ENCODE measurements around the gene SH2B2.
"Not testable (repeated sequence)": the region's sequence is repeated elsewhere in the genome, so short reads cannot be mapped to it uniquely, and the experiment has no call there.

Gene SH2B2

GRCh38 chr7:102300643-102301221, 14.1 kb downstream of the SH2B2 start:
- intact Hi-C loops (cut with DNase I): no loop called here
- DNase-seq: no peak

DNA sequence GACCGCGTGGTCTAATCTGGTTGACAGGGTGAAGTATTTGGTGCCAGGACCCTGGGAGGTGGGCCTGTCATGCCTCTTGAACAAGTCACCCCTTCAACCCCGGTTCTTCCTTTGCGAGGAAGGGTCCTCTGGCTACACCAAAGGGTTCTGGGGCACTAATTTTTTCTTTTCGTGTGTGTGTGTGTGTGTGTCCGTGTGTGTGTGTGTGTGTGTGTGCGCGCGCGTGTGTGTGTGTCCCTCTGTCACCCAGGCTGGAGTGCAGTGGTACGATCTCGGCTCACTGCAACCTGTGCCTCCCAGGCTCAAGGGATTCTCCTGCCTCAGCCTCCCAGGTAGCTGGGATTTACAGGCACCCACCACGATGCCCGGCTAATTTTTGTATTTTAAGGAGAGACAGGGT, 14.7 kb downstream of the SH2B2 start:
- DNase-seq; intact Hi-C loops (cut with DNase I): not testable (repeated sequence)

GRCh38 chr7:102302025-102302424, 15.4 kb downstream of the SH2B2 start:
- no peak for DNase-seq
- intact Hi-C loops (cut with DNase I): no loop called here

DNA sequence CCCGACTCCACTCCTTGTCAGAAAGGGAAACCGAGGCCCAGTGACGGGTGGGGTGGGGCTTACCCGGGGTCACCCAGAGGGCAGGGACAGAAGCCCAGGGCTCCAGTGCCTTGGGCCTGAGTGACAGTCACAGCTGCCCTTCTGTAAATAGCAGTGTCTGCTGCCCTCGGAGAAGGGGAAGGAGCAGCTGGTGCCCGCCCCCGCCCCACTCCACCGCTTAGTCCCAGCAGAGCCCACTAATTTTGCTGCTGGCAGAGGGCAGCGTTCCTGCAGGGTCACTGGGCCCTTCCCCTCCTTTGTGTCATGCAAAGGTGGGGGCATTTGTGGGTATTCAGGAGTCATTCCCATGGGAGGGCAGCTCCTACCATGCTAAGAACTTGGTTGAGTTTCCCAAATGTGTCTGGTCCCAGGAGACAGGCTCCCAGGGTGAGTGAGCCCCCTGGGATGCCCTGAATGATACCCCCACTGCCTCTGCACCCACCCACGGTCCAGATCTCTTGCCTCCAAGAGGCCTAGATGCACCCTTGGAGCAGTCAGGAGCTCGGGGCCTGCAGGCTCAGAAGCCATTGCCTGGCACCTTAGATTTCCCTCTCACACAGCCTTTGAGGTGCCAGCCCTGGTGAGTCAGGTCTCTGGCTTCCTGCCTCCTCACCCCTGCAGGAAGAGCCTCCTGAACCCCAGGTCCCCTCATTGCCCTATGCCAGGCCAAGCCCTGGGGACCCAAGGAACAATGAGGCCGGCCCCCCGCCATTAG, 17.2 kb downstream of the SH2B2 start:
- intact Hi-C loops (cut with DNase I): no loop called here
- DNase-seq: no peak

GRCh38 chr7:102304668-102305067, 18.0 kb downstream of the SH2B2 start:
- peak in 2 of 42 donors; percentile 15 to 35 for DNase-seq

DNA sequence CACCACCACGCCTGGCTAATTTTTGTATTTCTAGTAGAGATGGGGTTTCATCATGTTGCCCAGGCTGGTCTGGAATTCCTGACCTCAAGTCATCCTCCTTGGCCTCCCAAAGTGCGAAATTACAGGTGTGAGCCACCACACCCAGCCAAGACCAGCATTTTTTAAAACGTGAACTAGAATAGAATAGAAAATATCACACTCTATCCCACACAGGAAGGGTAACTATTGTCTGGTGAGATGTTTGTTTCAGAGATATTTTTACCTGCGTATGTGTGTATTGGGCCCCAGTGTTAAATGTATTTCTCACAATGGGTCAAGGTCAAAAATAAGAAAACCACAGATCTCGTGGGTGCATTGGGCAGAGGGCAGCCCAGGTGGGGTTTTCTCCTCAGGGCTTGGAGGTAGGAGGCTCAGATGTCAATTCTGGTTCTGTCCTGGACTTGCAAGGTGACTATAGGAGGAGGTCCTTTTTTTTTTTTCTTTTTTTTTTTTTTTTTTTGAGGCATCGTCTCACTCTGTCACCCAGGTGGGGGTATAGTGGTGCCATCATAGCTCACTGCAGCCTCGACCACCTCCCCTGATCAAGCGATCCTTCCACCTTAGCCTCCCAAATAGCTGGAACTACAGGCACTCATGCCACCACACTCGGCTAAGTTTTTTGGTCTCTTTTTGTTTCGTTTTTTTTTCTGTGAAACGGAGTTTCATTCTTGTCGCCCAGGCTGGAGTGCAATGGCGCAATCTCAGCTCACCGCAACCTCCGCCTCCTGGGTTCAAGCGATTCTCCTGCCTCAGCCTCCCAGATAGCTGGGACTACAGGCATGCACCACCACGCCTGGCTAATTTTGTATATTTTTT, 19.0 kb downstream of the SH2B2 start:
- DNase-seq: no peak
- intact Hi-C loops (cut with DNase I): no loop called here

More at GRCh38 chr7:102304668-102305067, 18.0 kb downstream of the SH2B2 start:
- intact Hi-C loops (cut with DNase I): no loop called here

GRCh38 chr7:102306916-102307677, 20.4 kb downstream of the SH2B2 start:
- DNase-seq: peak in 38 of 42 donors; percentile 11 to 77 (median 48)

DNA sequence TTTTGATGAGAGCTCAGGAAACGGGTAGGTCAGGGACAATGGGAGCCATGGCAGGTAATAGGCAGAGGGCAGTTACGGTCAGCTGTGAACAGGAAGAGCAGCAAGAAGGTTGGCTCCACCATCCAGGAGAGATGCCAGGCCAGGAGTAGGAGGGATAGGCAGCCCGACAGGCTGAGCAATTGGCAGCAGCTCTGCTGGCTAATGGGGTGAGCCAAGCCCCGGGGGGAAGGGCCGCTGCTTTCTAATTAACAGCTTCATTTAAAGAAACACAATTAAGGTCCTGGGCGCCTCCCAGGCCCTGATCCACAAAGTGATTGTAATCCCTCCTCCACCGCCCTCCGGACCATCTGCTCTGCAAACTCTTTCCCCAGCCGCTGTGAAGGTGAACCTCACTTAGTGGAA, 23.7 kb downstream of the SH2B2 start:
- peak in 31 of 42 donors; percentile 15 to 69 (median 39) for DNase-seq
- intact Hi-C loops (cut with DNase I): no loop called here

More at GRCh38 chr7:102306916-102307677, 20.4 kb downstream of the SH2B2 start:
- intact Hi-C loops (cut with DNase I): no loop called here

DNA sequence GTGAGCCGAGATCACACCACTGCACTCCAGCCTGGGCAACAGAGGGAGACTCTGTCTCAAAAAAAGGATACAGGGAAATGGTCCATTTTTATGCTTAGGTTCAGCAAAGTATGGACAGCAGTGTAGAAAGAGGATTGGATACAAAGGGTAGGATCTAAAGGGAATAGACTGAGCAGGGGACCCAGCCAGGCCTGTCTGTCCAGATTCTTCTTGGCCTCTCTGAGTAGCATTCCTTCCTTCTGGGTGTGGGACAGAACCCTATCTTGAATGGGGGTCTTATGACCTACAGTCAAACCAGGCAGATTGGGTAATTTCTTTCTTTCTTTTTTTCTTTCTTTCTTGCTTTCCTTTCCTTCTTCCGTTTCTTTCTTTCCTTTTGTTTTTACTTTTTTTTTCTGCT, 25.6 kb downstream of the SH2B2 start:
- intact Hi-C loops (cut with DNase I): no loop called here
- no peak for DNase-seq

DNA sequence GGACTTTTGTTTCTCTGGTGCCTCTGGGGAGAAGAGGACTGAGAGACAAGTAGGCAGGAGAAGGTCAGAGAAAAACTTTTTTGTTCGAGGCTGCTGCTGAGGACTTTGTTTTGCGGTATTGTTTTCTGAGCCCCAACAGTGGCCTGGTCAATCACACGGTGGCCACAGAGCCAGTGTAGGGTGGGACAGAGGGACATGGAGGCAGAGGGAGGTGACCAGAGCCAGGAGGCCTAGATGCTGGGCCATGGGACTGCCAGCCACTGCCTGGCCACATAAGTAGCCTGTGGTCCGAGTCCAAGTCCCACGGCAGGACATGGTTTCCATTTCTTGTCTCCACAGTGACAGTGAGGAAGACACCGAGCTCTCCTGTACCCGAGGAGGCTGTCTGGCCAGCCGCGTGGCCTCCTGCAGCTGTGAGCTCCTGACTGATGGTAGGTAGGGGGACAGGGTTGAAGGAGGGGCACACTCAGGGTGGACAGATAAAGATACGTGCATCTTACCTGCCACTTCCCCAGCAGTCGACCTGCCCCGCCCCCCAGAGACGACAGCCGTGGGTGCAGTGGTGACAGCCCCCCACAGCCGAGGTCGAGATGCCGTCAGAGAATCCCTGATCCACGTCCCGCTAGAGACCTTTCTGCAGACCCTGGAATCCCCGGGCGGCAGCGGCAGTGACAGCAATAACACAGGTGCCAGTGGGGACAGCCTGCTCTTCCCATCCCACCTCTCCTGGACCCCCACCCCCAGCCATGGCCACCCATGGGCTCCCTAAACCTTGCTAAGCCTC, 27.5 kb downstream of the SH2B2 start:
- intact Hi-C loops (cut with DNase I): no loop called here
- no peak for DNase-seq

DNA sequence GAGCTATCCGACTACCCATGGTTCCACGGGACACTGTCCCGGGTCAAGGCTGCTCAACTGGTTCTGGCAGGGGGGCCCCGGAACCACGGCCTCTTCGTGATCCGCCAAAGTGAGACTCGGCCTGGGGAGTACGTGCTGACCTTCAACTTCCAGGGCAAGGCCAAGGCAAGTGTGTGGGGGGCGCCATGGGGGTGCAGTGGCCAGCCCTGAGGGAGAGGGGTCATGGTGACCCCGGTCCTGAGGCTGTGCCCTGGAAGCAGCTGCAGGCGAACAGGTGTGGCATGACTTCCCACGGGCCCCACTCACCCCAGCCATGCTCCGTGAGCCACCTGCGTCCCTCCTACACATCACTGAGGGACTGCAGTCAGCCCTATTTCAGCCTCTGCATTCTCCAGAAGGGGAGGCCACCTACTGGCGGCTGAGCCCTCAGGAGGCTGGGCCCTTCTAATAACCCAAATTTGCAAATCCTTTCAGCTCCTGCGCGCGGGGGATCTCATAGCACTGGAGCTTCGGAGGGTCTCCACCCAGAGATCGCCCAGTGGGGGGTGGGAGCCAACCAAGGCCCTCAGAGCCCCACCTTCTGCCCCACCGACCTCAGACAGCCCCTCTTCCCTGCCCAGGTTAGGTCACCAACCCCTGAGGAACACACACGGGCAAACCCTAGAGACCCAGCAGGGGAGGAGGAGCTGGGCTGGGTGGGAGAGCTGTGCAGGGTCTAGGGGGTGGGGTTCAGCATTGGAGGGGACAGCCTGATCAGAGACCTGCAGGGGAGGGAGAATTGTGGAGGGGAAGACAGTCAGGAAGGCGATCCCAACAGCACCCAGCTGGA, 30.8 kb downstream of the SH2B2 start:
- DNase-seq: no peak
- intact Hi-C loops (cut with DNase I): no loop called here

DNA sequence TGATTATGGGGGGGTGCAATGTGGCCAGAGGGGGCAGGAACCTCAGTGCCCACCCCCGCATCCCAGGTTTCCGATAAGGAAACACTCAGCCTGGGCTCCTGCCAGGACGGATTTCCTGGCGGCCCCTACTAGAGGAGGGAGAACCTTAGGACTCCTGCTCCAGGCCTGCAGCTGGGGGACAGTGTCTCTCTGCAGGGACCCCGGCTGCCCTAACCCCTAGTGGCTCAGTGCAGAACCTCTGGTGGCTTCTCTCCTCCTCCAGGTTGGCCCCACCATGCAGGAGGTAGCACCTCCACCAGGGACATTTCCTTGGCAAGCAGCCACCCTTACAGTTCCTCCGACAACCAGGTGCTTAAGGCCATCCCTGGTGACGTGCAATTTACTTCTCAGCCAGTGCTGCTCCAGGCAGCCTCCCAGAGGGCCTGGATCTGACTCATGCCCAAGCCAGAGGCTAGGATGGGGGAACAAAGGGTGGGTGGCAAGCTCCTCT, 31.9 kb downstream of the SH2B2 start:
- intact Hi-C loops (cut with DNase I): no loop called here
- no peak for DNase-seq

GRCh38 chr7:102319671-102320070, 33.0 kb downstream of the SH2B2 start:
- intact Hi-C loops (cut with DNase I): no loop called here
- peak in 1 of 42 donors; percentile 0 for DNase-seq

DNA sequence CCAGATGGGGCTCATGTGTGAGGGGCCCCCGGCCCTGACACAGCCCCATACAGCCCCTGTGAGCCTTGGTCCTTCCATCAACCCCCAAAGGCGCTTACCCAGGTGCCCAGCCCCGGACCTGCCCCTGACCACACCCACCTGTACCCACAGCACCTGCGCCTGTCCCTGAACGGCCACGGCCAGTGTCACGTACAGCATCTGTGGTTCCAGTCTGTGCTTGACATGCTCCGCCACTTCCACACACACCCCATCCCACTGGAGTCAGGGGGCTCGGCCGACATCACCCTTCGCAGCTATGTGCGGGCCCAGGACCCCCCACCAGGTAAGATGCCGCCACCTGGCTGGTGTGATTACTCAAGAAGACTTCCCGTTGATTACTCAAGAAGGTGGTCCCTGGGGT, 33.5 kb downstream of the SH2B2 start:
- intact Hi-C loops (cut with DNase I): no loop called here
- DNase-seq: peak in 2 of 42 donors; percentile 9 to 14

DNA sequence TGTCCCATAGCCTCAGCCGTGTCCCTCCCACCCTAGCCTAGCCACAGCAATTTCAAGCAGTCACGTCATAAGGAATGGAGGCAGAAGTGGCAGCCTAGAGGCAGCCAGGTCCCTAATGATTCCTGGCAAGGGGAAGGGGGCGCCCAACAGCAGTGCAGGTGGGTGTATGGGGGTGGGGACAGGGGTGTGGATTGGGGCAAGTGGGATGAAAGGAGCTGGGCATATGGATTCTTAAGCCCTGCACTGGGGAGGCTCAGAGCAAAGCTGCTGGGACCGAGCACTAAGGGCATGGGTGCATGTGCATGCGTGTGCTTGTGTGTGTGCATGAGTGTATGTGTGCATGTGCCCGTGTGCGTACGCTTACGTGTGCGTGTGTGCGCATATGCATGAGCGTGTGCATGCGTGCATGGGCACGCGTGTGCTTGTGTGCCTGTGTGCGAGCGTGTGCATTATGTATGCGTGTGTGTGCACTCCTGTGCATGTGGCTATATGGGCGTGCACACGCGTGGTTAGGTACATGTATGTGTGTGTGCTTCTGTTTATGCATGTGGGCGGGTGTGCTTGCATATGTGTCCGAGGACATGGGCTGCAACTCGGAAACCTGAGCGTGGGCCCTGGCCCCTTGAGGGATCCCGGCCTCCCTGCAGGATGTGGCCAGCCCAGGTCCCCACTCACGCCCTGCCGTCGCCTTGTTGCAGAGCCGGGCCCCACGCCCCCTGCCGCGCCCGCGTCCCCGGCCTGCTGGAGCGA, 34.1 kb downstream of the SH2B2 start:
- peak in 3 of 42 donors; percentile 12 to 22 (median 18) for DNase-seq
- intact Hi-C loops (cut with DNase I): no loop called here

GRCh38 chr7:102321351-102322201, 34.9 kb downstream of the SH2B2 start:
- intact Hi-C loops (cut with DNase I): no loop called here
- DNase-seq: peak in 6 of 42 donors; percentile 2 to 23 (median 10)

Measured in head of caudate nucleus (tissue), 42 donors.